GM19238 (cell line): ENCODE results near the gene HYOU1.
A peak's percentile ranks its signal among the peaks of the same experiment; 100 is the strongest.
"Not testable (repeated sequence)": the region's sequence is repeated elsewhere in the genome, so short reads cannot be mapped to it uniquely, and the experiment has no call there.

Source experiments
- DNase-seq: peaks from one replicate; pipeline ENCODE4 v3.0.0; 2011; ENCODE audit warnings: low spot score; ENCODE audit not compliant: insufficient read length

HYOU1 gene, protein sequence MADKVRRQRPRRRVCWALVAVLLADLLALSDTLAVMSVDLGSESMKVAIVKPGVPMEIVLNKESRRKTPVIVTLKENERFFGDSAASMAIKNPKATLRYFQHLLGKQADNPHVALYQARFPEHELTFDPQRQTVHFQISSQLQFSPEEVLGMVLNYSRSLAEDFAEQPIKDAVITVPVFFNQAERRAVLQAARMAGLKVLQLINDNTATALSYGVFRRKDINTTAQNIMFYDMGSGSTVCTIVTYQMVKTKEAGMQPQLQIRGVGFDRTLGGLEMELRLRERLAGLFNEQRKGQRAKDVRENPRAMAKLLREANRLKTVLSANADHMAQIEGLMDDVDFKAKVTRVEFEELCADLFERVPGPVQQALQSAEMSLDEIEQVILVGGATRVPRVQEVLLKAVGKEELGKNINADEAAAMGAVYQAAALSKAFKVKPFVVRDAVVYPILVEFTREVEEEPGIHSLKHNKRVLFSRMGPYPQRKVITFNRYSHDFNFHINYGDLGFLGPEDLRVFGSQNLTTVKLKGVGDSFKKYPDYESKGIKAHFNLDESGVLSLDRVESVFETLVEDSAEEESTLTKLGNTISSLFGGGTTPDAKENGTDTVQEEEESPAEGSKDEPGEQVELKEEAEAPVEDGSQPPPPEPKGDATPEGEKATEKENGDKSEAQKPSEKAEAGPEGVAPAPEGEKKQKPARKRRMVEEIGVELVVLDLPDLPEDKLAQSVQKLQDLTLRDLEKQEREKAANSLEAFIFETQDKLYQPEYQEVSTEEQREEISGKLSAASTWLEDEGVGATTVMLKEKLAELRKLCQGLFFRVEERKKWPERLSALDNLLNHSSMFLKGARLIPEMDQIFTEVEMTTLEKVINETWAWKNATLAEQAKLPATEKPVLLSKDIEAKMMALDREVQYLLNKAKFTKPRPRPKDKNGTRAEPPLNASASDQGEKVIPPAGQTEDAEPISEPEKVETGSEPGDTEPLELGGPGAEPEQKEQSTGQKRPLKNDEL

DNA sequence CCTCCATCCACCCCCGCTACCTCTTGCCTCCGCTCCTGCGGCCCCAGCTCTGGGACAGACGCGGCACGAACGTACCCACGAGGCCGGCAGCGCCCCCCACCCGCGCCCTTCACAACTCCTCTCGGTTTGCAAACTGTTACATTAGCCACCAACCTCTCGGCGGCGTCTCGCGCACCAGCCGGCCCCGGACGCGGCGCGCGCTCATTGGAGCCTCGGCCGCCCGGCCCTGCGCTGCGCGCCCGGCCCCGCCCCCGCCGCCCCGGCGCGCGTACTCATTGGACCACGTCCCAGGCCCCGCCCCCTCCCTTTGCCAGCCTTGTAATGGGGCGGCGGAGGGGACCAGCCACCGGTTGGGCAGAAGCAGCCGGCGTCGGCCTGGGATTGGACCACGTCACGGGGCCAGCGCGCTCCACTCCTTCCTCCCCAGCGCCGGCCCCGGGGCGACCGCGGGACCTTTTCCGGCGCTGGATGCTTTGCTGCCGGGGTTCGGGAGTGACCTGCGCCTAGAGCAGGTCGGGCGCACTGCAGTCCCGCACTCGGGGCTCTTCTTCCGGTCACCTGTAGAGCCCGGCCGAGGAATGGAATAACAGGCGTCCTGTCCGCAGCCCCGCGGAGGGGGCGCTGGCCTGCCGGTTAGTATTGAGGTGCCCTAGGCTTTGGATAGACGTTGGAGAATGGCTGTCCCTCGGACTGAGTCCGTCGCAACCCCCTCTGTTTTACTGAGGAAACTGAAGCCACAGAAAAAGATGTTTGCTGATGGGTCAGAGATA is at the start of gene HYOU1:
Gene HYOU1, minus strand, starts transcription at position 206 of the 770 bp plus-strand sequence. CDS start 1,045 bp downstream, outside the sequence.
- peak; percentile 99 for DNase-seq

DNA sequence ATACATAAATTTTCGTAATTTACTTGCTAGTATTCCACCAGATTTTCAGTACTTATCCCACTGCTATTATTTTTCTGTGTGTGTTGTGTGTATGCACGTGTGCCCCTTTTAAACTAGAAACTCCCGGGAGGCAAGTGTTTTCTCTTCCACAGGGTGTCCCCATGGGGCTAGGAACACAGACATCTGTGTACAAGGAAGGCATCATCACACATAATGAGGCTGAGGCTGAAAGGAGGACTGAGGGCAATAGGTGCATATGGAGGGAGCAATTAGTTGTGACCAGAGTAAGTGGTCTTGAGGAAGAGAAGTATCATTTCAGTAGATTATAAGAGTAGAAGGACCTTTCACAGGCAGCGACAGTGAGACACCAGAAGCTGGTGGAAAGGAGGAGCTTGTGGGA is 46.8 kb upstream of the HYOU1 start:
- no peak for DNase-seq

DNA sequence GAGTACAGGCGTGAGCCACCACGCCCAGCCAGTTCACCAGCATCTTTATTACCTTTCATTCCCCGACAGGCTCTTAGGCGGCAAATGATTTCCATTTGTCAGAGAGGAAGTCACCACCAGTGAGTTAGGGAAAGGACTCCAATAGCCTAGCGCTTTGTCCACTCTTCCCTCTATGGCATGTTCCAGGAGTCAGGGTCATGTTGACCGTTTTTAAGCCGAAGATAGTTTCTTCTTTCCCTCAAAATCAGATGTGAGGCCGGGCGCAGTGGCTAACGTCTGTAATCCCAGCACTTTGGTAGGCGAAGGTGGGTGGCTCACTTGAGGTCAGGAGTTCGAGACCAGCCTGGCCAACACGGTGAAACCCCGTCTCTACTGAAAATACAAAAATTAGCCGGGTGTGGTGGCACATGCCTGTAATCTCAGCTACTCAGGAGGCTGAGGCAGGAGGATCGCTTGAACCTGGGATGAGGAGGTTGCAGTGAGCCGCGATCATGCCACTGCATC is 46.2 kb upstream of the HYOU1 start:
- not testable (repeated sequence) for DNase-seq

DNA sequence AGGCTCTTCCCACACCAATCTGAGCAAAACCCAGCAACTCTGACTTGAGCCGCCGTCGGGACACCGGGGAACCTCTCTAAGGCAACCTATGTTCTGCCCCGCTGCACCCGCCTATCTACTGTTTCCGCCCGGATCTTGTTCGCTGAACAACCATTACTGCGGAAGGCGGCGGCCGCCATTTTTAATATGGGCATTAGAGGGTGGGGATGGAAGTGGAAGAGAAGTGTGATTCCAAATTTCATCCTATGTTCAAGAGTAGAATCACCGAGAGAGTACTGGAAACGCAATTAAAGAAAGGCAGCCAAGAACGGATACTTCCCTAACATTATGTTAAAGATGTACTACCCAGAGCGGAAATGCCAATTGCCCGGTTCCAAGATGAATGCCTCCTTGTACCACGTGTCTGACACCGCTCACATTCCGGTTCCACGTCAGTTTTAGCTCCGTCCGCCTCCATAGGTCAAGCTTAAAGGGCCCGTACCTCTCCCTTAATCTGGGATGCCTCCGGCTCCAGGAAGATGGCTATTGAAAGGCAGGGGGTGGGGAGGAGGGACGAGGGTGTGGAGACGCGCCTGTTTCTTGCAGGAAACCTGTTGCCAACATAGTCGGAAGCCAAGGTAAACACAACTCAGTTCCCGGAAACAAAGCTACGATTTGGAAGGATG is 44.9 kb upstream of the HYOU1 start, which contains the start of gene DPAGT1:
Gene DPAGT1, minus strand, starts transcription at position 95 of the 665 bp plus-strand sequence. CDS start 198 bp downstream, outside the sequence.
- DNase-seq: peak; percentile 74

DNA sequence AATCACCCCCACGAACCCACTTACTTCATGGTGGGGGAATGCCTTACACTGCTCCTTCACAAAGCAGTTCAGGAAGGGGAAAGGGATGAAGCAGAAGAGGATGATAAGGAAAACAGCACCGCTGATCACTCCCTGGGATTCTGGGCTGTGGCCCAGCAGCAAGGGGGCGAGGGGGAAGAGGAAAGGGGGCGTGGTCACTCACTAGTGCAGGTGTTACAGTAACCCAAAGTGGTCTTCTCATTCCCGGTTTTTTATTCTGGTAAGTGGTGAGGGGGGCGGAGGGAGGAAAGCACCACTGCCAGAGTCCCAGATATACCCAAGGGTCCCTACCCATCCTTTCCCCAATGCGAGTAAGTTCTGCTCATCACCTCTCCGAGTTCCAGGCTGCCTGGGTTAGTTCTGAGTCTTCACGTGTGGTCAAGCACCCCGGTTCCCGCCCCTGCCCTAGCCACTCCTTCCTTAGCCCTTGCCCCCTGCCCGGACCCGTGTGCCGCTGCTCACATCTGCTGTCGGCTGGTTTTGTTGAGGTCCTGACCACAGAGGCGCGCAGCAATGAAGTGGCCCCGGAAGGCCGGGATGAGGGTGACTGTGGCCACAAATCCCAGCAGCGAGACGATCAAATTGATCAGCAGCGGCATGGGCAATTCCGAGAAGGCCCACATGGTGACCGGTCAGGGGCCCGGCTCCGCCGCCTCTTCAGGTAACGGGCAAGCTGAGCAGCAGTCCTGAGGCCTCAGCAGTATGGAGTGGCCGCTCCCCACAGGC is 44.2 kb upstream of the HYOU1 start:
- DNase-seq: peak; percentile 32

GRCh38 chr11:119100246-119100970 is 43.4 kb upstream of the HYOU1 start:
- no peak for DNase-seq

DNA sequence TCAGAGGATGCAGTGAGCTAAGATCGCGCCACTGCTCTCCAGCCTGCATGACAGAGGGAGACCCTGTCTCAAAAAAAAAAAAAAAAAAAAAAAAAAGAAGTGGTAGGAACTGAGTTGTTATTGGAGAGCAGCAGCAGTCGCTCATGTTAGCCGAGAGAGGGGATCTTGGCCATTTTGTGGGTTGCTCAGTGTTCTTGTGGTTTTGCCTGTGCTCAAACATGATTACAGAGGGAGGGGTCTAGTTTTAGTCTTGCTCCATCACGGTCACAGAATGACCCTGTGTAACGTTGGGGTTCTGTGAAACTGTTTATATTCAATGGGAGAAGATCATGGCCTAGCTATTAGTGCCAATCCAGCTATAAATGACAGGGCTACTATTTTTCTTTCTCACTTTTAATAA is 42.7 kb upstream of the HYOU1 start:
- no peak for DNase-seq

DNA sequence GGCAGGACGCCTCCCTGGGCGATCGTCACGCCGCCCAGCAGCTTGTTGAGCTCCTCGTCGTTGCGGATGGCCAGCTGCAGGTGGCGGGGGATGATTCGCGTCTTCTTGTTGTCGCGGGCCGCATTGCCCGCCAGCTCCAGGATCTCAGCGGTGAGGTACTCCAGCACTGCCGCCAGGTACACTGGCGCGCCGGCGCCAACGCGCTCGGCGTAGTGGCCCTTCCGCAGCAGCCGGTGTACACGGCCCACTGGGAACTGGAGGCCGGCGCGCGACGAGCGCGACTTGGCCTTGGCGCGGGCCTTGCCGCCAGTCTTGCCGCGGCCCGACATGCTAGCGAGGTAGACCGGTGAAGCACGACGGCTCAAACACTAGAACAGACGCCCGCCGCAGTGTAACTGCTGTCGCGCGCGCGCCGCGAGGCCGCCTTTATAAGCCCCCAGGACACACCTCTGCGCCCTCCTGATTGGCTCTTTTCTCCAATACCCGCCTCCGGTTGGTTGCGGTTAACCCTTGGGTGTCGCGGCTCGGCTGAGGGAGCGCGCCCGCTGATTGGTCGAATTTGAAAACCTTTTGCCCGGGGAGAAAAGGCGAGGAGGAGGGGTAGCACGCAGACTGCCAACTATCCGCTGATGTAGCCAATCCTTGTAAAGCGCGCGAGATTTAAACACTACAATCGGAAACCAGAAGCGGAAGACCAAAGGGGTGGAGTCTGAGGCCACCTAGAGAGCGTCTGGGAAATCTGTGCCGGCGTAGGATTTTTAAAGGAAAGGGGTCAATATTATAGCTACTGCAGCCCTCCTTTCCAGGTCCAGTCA is 38.3 kb upstream of the HYOU1 start:
- DNase-seq: peak; percentile 96

DNA sequence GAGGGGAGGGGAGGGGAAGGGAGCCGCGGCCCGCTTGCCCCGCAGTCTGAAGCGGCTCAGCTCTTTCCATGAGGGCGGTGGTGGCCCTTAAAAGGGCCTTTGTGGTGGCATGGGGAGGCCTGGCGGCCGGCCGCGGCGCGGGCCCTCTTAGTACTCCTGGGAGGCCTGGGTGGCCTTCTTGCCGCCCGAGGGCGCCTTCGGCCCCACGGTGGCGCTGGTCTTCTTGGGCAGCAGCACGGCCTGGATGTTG is 37.7 kb upstream of the HYOU1 start:
- DNase-seq: peak; percentile 37

- no peak for DNase-seq
Measured at GRCh38 chr11:119093942-119094815, 37.2 kb upstream of the HYOU1 start.

GRCh38 chr11:119092880-119093842 is 36.2 kb upstream of the HYOU1 start:
- no peak for DNase-seq

DNA sequence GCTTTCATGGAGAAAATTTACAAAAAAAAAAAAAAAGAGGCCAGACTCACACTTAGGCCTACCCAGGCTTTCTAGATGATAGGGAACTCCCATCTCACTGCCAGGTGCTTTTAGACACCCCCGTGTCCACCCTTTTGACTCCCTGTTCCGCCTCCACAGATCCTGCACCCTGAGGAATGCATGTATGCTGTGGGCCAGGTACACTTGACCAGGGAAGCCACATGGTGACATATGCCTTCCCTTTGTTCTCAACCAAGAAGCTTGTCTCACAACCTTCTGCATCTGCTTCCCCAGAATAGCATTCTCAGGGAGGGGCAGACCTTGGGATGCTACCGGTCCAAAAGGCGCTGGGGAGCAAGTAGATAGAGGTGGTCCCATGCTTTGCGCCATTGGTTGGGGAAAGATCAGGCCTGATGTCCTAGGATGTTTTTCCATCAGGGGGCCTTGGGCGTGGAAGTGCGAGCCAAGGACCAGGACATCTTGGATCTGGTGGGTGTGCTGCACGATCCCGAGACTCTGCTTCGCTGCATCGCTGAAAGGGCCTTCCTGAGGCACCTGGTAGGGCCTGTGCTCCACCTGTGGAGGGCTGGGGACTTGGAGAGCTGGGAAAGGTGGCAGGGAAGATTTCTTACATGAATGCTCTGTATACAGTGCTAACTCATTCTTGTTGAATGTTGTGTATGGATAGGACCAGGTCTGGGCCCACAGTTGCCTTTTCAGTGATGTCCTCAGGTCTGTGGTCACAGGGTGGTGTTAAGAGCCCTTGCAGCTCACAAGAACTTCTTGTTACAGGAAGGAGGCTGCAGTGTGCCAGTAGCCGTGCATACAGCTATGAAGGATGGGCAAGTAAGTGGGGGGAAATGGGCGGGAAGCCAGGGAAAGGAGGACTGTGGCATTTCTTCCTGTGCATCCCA is 35.2 kb upstream of the HYOU1 start:
- DNase-seq: no peak

DNA sequence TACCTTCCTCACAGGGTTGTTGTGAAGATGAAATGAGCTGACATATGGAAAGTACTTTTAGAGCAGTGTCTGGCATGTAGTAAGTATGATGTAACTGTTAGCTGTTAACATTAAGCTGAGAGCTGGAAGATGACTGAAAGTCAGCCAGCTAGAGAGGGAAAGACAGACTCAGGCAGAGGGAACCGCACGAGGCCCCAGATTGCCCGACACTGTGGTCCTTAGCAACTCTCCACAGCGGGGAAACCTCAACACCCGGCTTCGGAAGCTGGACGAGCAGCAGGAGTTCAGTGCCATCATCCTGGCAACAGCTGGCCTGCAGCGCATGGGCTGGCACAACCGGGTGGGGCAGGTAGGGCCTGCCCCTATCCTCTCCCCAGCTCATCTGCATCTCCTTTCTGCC is 34.2 kb upstream of the HYOU1 start:
- DNase-seq: no peak

GRCh38 chr11:119089319-119089718 is 32.3 kb upstream of the HYOU1 start:
- DNase-seq: no peak

DNA sequence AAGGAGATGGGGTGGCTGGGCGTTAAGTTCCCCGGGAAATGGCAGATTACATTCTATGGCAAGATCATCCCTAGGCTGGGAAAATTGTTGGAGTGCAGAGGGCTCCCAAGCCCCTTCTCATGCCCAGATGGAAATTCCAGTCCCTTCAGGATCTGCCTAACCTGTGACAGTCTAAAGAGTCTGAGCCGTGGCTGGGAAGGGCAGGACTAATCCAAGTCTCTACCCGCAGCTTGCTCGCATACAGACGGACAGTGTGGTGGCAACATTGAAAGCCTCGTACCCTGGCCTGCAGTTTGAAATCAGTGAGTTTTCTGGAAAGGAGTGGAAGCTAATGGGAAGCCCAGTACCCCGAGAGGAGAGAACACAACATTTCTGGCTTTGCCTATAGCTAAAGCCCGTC is 31.4 kb upstream of the HYOU1 start:
- no peak for DNase-seq
